Right lobe of liver (tissue), 4 donors: ENCODE measurements around the gene CDKAL1.

Source experiments
- POLR2A ChIP-seq: fragments of 450-650 bp; IDR thresholded peaks from one replicate; pipeline ENCODE4 v1.6.1; 2017; ENCODE audit warnings: antibody characterized with exemption, mild to moderate bottlenecking
- TF ChIP-seq, protein P1 (sequence below), 4 donors: fragments of 200-600 bp in 3 of 4; fragments of 450-650 bp in 1 of 4; IDR thresholded peaks; one replicate each; pipeline versions ENCODE4 v1.5.1 to v1.8.0; 2016 to 2022; ENCODE audit warnings: antibody characterized with exemption in 4 of 4, mild to moderate bottlenecking in 2 of 4
- donor health status: DM: no; HTN: no; CAD: no.
- donor health status: DM: no; HTN: no; CAD: no.
- donor health status: DM: no; HTN: yes; CAD: no.

- no peak for TF ChIP-seq POLR2A
- TF ChIP-seq, protein P1, sequence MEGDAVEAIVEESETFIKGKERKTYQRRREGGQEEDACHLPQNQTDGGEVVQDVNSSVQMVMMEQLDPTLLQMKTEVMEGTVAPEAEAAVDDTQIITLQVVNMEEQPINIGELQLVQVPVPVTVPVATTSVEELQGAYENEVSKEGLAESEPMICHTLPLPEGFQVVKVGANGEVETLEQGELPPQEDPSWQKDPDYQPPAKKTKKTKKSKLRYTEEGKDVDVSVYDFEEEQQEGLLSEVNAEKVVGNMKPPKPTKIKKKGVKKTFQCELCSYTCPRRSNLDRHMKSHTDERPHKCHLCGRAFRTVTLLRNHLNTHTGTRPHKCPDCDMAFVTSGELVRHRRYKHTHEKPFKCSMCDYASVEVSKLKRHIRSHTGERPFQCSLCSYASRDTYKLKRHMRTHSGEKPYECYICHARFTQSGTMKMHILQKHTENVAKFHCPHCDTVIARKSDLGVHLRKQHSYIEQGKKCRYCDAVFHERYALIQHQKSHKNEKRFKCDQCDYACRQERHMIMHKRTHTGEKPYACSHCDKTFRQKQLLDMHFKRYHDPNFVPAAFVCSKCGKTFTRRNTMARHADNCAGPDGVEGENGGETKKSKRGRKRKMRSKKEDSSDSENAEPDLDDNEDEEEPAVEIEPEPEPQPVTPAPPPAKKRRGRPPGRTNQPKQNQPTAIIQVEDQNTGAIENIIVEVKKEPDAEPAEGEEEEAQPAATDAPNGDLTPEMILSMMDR (IDR thresholded peaks at IDR 0.05), result no peak
These were observed 356.9 kb downstream of the CDKAL1 start for GRCh38 chr6:20891161-20891560.
